Stomach (tissue), 4 donors: ENCODE results near the gene SGMS1.

Source experiments
- POLR2A ChIP-seq, 4 donors: fragments of 450-650 bp; IDR thresholded peaks; one replicate each; pipeline ENCODE4 v1.6.1; 2016; ENCODE audit warnings: antibody characterized with exemption in 4 of 4, control low read depth in 2 of 4, mild to moderate bottlenecking in 1 of 4, moderate library complexity in 1 of 4
- POLR2AphosphoS5 ChIP-seq, 3 donors: sonication (generic); formaldehyde crosslinking; IDR thresholded peaks; one replicate each; pipeline ENCODE4 v1.6.1; 2016; ENCODE audit warnings: antibody characterized with exemption in 3 of 3
- TF ChIP-seq, protein P1 (sequence below), 7 experiments: fragments of 450-650 bp in 4 of 7; fragments of 200-600 bp in 3 of 7; sonication (generic) in 3 of 7; IDR thresholded peaks; one replicate each; pipeline ENCODE4 v1.5.1; 2016 to 2019; ENCODE audit warnings: antibody characterized with exemption in 7 of 7, control low read depth in 2 of 7, mild to moderate bottlenecking in 1 of 7

DNA sequence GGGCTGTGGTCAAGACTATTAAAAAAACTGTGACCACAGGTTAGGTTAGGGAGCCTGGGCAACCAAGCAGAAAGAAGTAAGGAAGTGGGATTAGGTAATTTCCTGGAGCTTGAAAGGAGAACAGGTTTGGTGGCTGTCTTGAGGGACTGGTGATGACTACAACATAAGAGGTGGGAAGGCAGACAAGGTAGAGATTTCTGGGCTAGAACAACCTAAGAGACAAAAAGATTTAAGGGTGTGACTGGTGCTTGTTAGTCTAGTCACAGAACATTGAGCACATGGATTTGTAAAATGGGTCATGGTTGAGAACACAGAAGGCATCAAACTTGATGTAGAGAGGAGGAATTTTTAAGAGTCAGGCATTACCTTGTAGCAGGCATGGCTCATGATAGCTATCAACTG, 248.7 kb downstream of the SGMS1 start:
- TF ChIP-seq POLR2AphosphoS5 (IDR thresholded peaks at IDR 0.05) = no peak
- TF ChIP-seq, protein P1, sequence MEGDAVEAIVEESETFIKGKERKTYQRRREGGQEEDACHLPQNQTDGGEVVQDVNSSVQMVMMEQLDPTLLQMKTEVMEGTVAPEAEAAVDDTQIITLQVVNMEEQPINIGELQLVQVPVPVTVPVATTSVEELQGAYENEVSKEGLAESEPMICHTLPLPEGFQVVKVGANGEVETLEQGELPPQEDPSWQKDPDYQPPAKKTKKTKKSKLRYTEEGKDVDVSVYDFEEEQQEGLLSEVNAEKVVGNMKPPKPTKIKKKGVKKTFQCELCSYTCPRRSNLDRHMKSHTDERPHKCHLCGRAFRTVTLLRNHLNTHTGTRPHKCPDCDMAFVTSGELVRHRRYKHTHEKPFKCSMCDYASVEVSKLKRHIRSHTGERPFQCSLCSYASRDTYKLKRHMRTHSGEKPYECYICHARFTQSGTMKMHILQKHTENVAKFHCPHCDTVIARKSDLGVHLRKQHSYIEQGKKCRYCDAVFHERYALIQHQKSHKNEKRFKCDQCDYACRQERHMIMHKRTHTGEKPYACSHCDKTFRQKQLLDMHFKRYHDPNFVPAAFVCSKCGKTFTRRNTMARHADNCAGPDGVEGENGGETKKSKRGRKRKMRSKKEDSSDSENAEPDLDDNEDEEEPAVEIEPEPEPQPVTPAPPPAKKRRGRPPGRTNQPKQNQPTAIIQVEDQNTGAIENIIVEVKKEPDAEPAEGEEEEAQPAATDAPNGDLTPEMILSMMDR (IDR thresholded peaks at IDR 0.05) = no peak
- TF ChIP-seq POLR2A (IDR thresholded peaks at IDR 0.05) = no peak
